H1 (cell line): ENCODE data around the gene COL11A2. TPM values are rescaled to one million over a fixed set of nuclear protein-coding genes. Genes with fewer than 3 reads are reported as not detected.

ENCODE experiments used
- CBX5 ChIP-seq: fragments of 300-800, 300-1000 bp; sonication (generic); IDR thresholded peaks from 2 replicates; pipeline ENCODE4 v1.7.1; 2016; ENCODE audit warnings: antibody characterized with exemption, low read length, low read depth
- CHD2 ChIP-seq: IDR thresholded peaks from 2 replicates; pipeline ENCODE4 v1.6.1; 2012; ENCODE audit warnings: low read length, improper control_type of control experiment
- EZH2 ChIP-seq: fragments of 200-600 bp; sonication (generic); IDR thresholded peaks from 2 replicates; pipeline ENCODE4 v1.7.1; 2012; ENCODE audit warnings: low read depth, mild to moderate bottlenecking, moderate library complexity, low read length, inconsistent platforms; ENCODE audit not compliant: severe bottlenecking
- HDAC6 ChIP-seq: IDR thresholded peaks from one replicate; pipeline ENCODE4 v1.7.1; 2012; ENCODE audit warnings: low read depth, mild to moderate bottlenecking, inconsistent platforms, low read length, moderate library complexity
- MAFK ChIP-seq: IDR thresholded peaks from 2 replicates; pipeline ENCODE4 v1.6.1; 2012; ENCODE audit warnings: low read depth, mild to moderate bottlenecking, improper control_type of control experiment, low read length
- NANOG ChIP-seq: IDR thresholded peaks from 2 replicates; pipeline ENCODE4 v1.6.1; 2011; ENCODE audit warnings: low read length, low read depth, mild to moderate bottlenecking, inconsistent platforms; ENCODE audit not compliant: insufficient read depth, poor library complexity, severe bottlenecking
- POLR2AphosphoS5 ChIP-seq: IDR thresholded peaks from 2 replicates; pipeline ENCODE4 v1.6.1; 2011; ENCODE audit warnings: low read depth, low read length
- RBBP5 ChIP-seq: IDR thresholded peaks from 2 replicates; pipeline ENCODE4 v1.7.1; 2012; ENCODE audit warnings: low read depth, mild to moderate bottlenecking, inconsistent platforms, low read length, moderate library complexity, borderline replicate concordance
- SRF ChIP-seq: IDR thresholded peaks from 2 replicates; pipeline ENCODE4 v1.6.1; 2011; ENCODE audit warnings: mild to moderate bottlenecking, low read depth, low read length, moderate library complexity
- SUZ12 ChIP-seq: fragments of 200-600 bp; sonication (generic); IDR thresholded peaks from 2 replicates; pipeline ENCODE4 v1.6.1; 2012; ENCODE audit warnings: mild to moderate bottlenecking, inconsistent platforms, low read length, moderate library complexity, mixed read lengths
- polyA plus RNA-seq, 7 experiments: library from polyadenylated mRNA; depleted of rRNA in 3 of 7; stranded (reverse) in 5 of 7; unstranded in 2 of 7; fragments of >200 nt in 5 of 7; fragments of 200-250 nt in 2 of 7; gene quantifications; 1 replicate in 5 of 7; 2 replicates in 1 of 7; 4 replicates in 1 of 7; pipeline versions ENCODE4 v1.2.1 to v1.2.3, GENCODE V29; 2011 to 2013; ENCODE audit warnings: missing spikeins in 2 of 7, mixed read lengths in 2 of 7
- total RNA-seq: library from RNA; stranded (reverse); fragmentation: NEBNext Ultra II Directional; extraction: Animal tissue kit (Norgen Biotek cat#: 25700); gene quantifications from 2 replicates; pipeline ENCODE4 v1.2.1, GENCODE V29; 2021

The COL11A2 gene
- total and polyA plus RNA-seq, 2 of the 8 experiments (the other 6 are each of a cell fraction or from before 2014, with no cell fraction given), result 2.8 to 3.8 TPM

GRCh38 chr6:33114406-33114805 lies 77.9 kb downstream of the COL11A2 start (continued):
- TF ChIP-seq EZH2 (no peak), MAFK (no peak), SRF (no peak), NANOG (no peak), CBX5 (no peak), SUZ12 (no peak), HDAC6 (no peak), CHD2 (no peak), RBBP5 (no peak), POLR2AphosphoS5 (no peak)
- TF ChIP-seq, all 59 proteins: peak for 0
